ENCODE results near the gene NLGN1. TPM values are rescaled to one million over a fixed set of nuclear protein-coding genes. Genes with fewer than 3 reads are reported as not detected.

The NLGN1 gene
- total and polyA plus RNA-seq, 2 experiments from 2014 or later, result 5.1 to 11.2 TPM

DNA sequence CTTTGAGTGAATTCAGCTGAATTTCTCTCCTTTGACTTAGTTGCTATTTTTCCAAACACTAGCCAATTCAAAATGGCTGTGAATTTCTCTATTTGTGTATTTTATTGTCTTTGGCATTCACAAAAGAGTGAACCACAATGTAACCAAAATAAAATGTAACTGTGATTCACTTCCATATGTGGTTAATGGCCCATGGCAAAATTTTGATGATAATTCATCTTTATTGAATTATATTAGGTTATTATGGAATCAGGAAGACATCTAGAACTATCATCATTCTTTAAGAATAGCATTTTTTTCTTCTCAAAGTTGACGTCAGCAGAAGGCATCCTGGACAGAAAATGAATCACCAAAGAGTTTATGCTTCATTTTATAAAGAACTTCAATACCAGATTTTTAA is 756.3 kb downstream of the NLGN1 start:
- 88% methylated on average over 1 of the region's 1 CpG for WGBS (ENCODE audit: low lambda C conversion rate, missing lambda C conversion rate)
- Histone ChIP-seq H3K4me3 (no peak overlapping the region), H3K27ac (no peak overlapping the region), H2AFZ (no peak overlapping the region), H3K4me1 (ENCODE audit: insufficient read depth) (no peaks in the 10 kb centered on the region), H3K9me2 (replicated peaks; ENCODE audit: insufficient read depth) (no peaks in the 10 kb centered on the region), H3K9me3 (ENCODE audit: low read depth) (no peaks in the 10 kb centered on the region), H3K79me2 (no peaks in the 10 kb centered on the region), H4K20me1 (ENCODE audit: insufficient read depth, poor library complexity, severe bottlenecking) (no peaks in the 10 kb centered on the region), H3K4me2 (no peak overlapping the region), H3K36me3 (replicated peaks; ENCODE audit: insufficient read depth, low read depth) (no peaks in the 10 kb centered on the region), H3K27me3 (no peaks in the 10 kb centered on the region)
- TF ChIP-seq, protein P1, sequence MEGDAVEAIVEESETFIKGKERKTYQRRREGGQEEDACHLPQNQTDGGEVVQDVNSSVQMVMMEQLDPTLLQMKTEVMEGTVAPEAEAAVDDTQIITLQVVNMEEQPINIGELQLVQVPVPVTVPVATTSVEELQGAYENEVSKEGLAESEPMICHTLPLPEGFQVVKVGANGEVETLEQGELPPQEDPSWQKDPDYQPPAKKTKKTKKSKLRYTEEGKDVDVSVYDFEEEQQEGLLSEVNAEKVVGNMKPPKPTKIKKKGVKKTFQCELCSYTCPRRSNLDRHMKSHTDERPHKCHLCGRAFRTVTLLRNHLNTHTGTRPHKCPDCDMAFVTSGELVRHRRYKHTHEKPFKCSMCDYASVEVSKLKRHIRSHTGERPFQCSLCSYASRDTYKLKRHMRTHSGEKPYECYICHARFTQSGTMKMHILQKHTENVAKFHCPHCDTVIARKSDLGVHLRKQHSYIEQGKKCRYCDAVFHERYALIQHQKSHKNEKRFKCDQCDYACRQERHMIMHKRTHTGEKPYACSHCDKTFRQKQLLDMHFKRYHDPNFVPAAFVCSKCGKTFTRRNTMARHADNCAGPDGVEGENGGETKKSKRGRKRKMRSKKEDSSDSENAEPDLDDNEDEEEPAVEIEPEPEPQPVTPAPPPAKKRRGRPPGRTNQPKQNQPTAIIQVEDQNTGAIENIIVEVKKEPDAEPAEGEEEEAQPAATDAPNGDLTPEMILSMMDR (IDR thresholded peaks at IDR 0.05; ENCODE audit: poor library complexity), result no peak
- TF ChIP-seq EZH2phosphoT487 (IDR thresholded peaks at IDR 0.05; ENCODE audit: low read depth, severe bottlenecking, unreplicated experiment) (no peak), EZH2 (IDR thresholded peaks at IDR 0.05; ENCODE audit: borderline replicate concordance) (no peak)
- no peak for DNase-seq (ENCODE audit: low spot score)

DNA sequence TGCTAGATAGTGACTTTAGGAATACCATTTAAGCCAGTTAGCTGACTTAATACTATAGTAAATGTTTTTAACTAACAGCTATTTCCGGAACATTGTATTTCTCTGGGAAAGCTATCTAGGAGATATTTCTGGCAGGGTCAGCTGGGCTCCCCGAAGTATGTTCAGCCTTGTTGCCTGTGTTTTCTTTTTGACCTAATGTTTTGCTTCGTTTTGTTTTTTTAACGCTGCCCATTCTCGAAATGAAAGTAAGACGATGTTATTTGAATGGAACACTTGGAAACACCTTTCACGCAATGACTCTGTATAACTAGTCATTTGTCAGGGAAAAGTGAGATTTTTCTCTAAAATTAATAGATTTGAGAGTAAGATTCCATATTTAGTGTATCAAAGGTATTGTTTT is 758.7 kb downstream of the NLGN1 start:
- no peaks in the 10 kb centered on the region for H3K4me1 ChIP-seq (ENCODE audit: insufficient read depth)
- DNase-seq (ENCODE audit: low spot score), result no peak
- H2AFZ ChIP-seq, result no peak overlapping the region
- H4K20me1 ChIP-seq (ENCODE audit: insufficient read depth, poor library complexity, severe bottlenecking), result no peaks in the 10 kb centered on the region
- no peak overlapping the region for H3K4me3 ChIP-seq
- no peaks in the 10 kb centered on the region for H3K36me3 ChIP-seq (replicated peaks; ENCODE audit: insufficient read depth, low read depth)
- H3K9me2 ChIP-seq (replicated peaks; ENCODE audit: insufficient read depth), result no peaks in the 10 kb centered on the region
- no peak overlapping the region for H3K4me2 ChIP-seq
- H3K27ac ChIP-seq, result no peak overlapping the region
- H3K79me2 ChIP-seq, result no peaks in the 10 kb centered on the region
- WGBS (ENCODE audit: low lambda C conversion rate, missing lambda C conversion rate), result 93% methylated on average over 7 of the region's 7 CpGs
- TF ChIP-seq, protein P1 (IDR thresholded peaks at IDR 0.05; ENCODE audit: poor library complexity), result no peak
- TF ChIP-seq EZH2 (IDR thresholded peaks at IDR 0.05; ENCODE audit: borderline replicate concordance) (no peak), EZH2phosphoT487 (IDR thresholded peaks at IDR 0.05; ENCODE audit: low read depth, severe bottlenecking, unreplicated experiment) (no peak)
- H3K9me3 ChIP-seq (ENCODE audit: low read depth), result no peaks in the 10 kb centered on the region
- H3K27me3 ChIP-seq, result no peaks in the 10 kb centered on the region

DNA sequence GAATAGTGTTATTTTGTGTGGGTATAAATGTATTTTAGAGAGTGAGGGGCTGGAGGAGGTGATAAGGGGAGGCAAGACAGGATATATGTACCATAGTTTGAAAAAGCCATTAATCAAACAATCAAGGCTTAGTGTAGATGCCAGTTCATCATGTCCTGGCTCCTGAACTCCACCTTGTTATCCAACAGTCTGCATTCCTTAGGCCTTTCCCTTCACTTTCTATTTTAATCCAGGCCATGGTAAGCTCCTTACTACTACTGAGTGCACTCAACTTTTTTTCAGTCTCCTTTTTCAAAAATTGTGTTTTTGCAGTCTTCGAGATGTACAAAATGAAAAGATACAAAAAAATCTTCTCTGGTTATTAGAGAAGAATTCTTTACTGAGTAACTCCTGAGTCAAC is 761.1 kb downstream of the NLGN1 start:
- Histone ChIP-seq H3K27ac (no peak overlapping the region), H2AFZ (no peak overlapping the region), H3K79me2 (no peaks in the 10 kb centered on the region), H4K20me1 (ENCODE audit: insufficient read depth, poor library complexity, severe bottlenecking) (no peaks in the 10 kb centered on the region), H3K4me2 (no peak overlapping the region), H3K36me3 (replicated peaks; ENCODE audit: insufficient read depth, low read depth) (no peaks in the 10 kb centered on the region), H3K27me3 (no peaks in the 10 kb centered on the region), H3K4me3 (no peak overlapping the region), H3K9me2 (replicated peaks; ENCODE audit: insufficient read depth) (no peaks in the 10 kb centered on the region), H3K4me1 (ENCODE audit: insufficient read depth) (no peaks in the 10 kb centered on the region), H3K9me3 (ENCODE audit: low read depth) (no peaks in the 10 kb centered on the region)
- DNase-seq (ENCODE audit: low spot score), result no peak
- 96% methylated on average over 1 of the region's 1 CpG for WGBS (ENCODE audit: low lambda C conversion rate, missing lambda C conversion rate)
- TF ChIP-seq EZH2phosphoT487 (IDR thresholded peaks at IDR 0.05; ENCODE audit: low read depth, severe bottlenecking, unreplicated experiment) (no peak), EZH2 (IDR thresholded peaks at IDR 0.05; ENCODE audit: borderline replicate concordance) (no peak)
- TF ChIP-seq, protein P1 (IDR thresholded peaks at IDR 0.05; ENCODE audit: poor library complexity), result no peak

DNA sequence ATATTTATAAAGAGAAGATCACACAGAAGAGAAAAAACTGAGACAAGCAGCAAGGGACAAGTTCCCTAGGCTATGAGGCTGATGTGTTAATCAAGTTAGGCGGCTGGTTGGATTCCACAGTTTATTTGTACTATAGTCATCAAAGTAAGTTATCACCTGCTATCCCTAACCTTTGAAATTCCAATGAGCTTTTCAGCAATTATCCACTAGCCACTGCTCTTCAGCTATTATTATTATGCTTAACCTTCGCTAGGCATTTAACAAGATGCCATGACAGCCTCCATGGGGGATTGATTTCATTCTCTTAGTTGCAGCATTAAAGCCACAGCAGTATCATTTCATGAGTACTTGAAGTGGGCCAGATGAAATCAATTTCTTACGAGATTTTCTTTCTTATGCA is 762.1 kb downstream of the NLGN1 start:
- H3K36me3 ChIP-seq (replicated peaks; ENCODE audit: insufficient read depth, low read depth), result no peaks in the 10 kb centered on the region
- H3K27ac ChIP-seq, result no peak overlapping the region
- no peaks in the 10 kb centered on the region for H3K27me3 ChIP-seq
- no peaks in the 10 kb centered on the region for H3K9me2 ChIP-seq (replicated peaks; ENCODE audit: insufficient read depth)
- DNase-seq (ENCODE audit: low spot score), result no peak
- no peaks in the 10 kb centered on the region for H4K20me1 ChIP-seq (ENCODE audit: insufficient read depth, poor library complexity, severe bottlenecking)
- 62% methylated on average over 3 of the region's 3 CpGs for WGBS (ENCODE audit: low lambda C conversion rate, missing lambda C conversion rate)
- TF ChIP-seq, protein P1 (IDR thresholded peaks at IDR 0.05; ENCODE audit: poor library complexity), result no peak
- TF ChIP-seq EZH2phosphoT487 (IDR thresholded peaks at IDR 0.05; ENCODE audit: low read depth, severe bottlenecking, unreplicated experiment), result no peak
- TF ChIP-seq EZH2 (IDR thresholded peaks at IDR 0.05; ENCODE audit: borderline replicate concordance), result no peak
- H3K4me1 ChIP-seq (ENCODE audit: insufficient read depth), result no peaks in the 10 kb centered on the region
- no peak overlapping the region for H3K4me2 ChIP-seq
- H3K79me2 ChIP-seq, result no peaks in the 10 kb centered on the region
- H3K9me3 ChIP-seq (ENCODE audit: low read depth), result no peaks in the 10 kb centered on the region
- no peak overlapping the region for H2AFZ ChIP-seq
- no peak overlapping the region for H3K4me3 ChIP-seq

Data from hepatocyte (in vitro differentiated cells).